Smooth muscle cell (in vitro differentiated cells): ENCODE results near the gene GALR3. TPM values are rescaled to one million over a fixed set of nuclear protein-coding genes. Genes with fewer than 3 reads are reported as not detected.
"Not testable (repeated sequence)": the region's sequence is repeated elsewhere in the genome, so short reads cannot be mapped to it uniquely, and the experiment has no call there.

Experiments used
- DNase-seq: peaks from one replicate; lab custom pipeline; 2025; ENCODE audit not compliant: unreplicated experiment; lab: John Stamatoyannopoulos, UW
- H2AFZ ChIP-seq: fragments of 200-600 bp; sonication (generic); 2 replicates; pipeline ENCODE4 v1.6.0; 2016; ENCODE audit warnings: antibody characterized with exemption, low read depth, mild to moderate bottlenecking
- H3F3A ChIP-seq: fragments of 200-600 bp; sonication (generic); 2 replicates; pipeline ENCODE4 v1.6.0; 2017; ENCODE audit warnings: antibody characterized with exemption, low read depth
- H3K27ac ChIP-seq: fragments of 200-600 bp; sonication (generic); 2 replicates; pipeline ENCODE4 v1.5.1; 2016; ENCODE audit warnings: low read depth, mild to moderate bottlenecking
- H3K27me3 ChIP-seq: fragments of 200-600 bp; sonication (generic); 2 replicates; pipeline ENCODE4 v1.6.1; 2016; ENCODE audit warnings: low read depth, mild to moderate bottlenecking
- H3K36me3 ChIP-seq: fragments of 200-600 bp; sonication (generic); 2 replicates; pipeline ENCODE4 v1.5.1; 2016; ENCODE audit warnings: low read depth
- H3K4me1 ChIP-seq: fragments of 200-600 bp; sonication (generic); 2 replicates; pipeline ENCODE4 v1.5.1; 2016; ENCODE audit warnings: low read depth
- H3K4me2 ChIP-seq: fragments of 200-600 bp; sonication (generic); 2 replicates; pipeline ENCODE4 v1.6.0; 2016; ENCODE audit warnings: mild to moderate bottlenecking
- H3K4me3 ChIP-seq: fragments of 200-600 bp; sonication (generic); 2 replicates; pipeline ENCODE4 v1.5.1; 2016; ENCODE audit warnings: mild to moderate bottlenecking
- H3K79me2 ChIP-seq: fragments of 200-600 bp; sonication (generic); 2 replicates; pipeline ENCODE4 v1.6.0; 2016; ENCODE audit warnings: low read depth, mild to moderate bottlenecking
- H3K9ac ChIP-seq: fragments of 200-600 bp; sonication (generic); 2 replicates; pipeline ENCODE4 v1.6.0; 2016; ENCODE audit warnings: low read depth
- H3K9me3 ChIP-seq: fragments of 200-600 bp; sonication (generic); replicated peaks from 2 replicates; pipeline ENCODE4 v1.5.1; 2016; ENCODE audit warnings: low read depth
- H4K20me1 ChIP-seq: fragments of 200-600 bp; sonication (generic); 2 replicates; pipeline ENCODE4 v1.6.0; 2016; ENCODE audit warnings: low read depth
- CTCF ChIP-seq: fragments of 200-600 bp; sonication (generic); IDR thresholded peaks from 2 replicates; pipeline ENCODE4 v1.5.1; 2017; ENCODE audit warnings: borderline replicate concordance, mild to moderate bottlenecking, antibody characterized with exemption; ENCODE audit not compliant: insufficient read depth, poor library complexity, severe bottlenecking
- WGBS: methylation state at CpG from one replicate; pipeline ENCODE4 v1.1.7; 2016; ENCODE audit warnings: low lambda C conversion rate; 5-methylcytosine and 5-hydroxymethylcytosine counted together
- polyA plus RNA-seq: library from polyadenylated mRNA; unstranded; fragments of >200 nt; fragmentation: Nextera tagmentation; extraction: Ambion mirVana; gene quantifications from 2 replicates; pipeline ENCODE4 v1.2.1, GENCODE V29; 2016
- total RNA-seq: library from RNA; depleted of rRNA; stranded (reverse); fragments of >200 nt; gene quantifications from 2 replicates; pipeline ENCODE4 v1.2.3, GENCODE V29; 2014

GALR3 gene
- total and polyA plus RNA-seq, 2 experiments from 2014 or later = not detected

GRCh38 chr22:37797874-37798500 lies 25.2 kb upstream of the GALR3 start:
- Histone ChIP-seq H3K4me1 (peaks cover 2% of the 10 kb centered on the region), H3K27me3 (no peaks in the 10 kb centered on the region), H3K4me3 (no peak overlapping the region), H3K79me2 (no peaks in the 10 kb centered on the region), H2AFZ (no peak overlapping the region), H3K27ac (no peak overlapping the region), H3F3A (no peaks in the 10 kb centered on the region), H3K9me3 (no peaks in the 10 kb centered on the region), H4K20me1 (no peaks in the 10 kb centered on the region), H3K9ac (no peak overlapping the region), H3K4me2 (no peak overlapping the region), H3K36me3 (no peaks in the 10 kb centered on the region)
- no peak for DNase-seq
- WGBS = 74% methylated on average over 13 of the region's 14 CpGs
- TF ChIP-seq CTCF = no peak

- H3K9me3 ChIP-seq, DNase-seq, H2AFZ ChIP-seq, H3K36me3 ChIP-seq, H3F3A ChIP-seq, H3K4me2 ChIP-seq, H3K27ac ChIP-seq, H3K27me3 ChIP-seq, H4K20me1 ChIP-seq, H3K79me2 ChIP-seq, H3K4me3 ChIP-seq, H3K9ac ChIP-seq: not testable (repeated sequence)
- WGBS = 83% methylated on average over 7 of the region's 9 CpGs
- H3K4me1 ChIP-seq = peaks cover 18% of the 10 kb centered on the region
Observed at GRCh38 chr22:37799979-37800378, 23.2 kb upstream of the GALR3 start.

GRCh38 chr22:37801946-37802309 lies 21.3 kb upstream of the GALR3 start:
- H3K36me3 ChIP-seq = no peaks in the 10 kb centered on the region
- H3K9ac ChIP-seq = no peak overlapping the region
- TF ChIP-seq CTCF = no peak
- DNase-seq = no peak
- H3K4me3 ChIP-seq = peak overlapping the region; percentile 83
- H3K27ac ChIP-seq = no peak overlapping the region
- peak overlapping the region; percentile 100 for H3K4me2 ChIP-seq
- peaks cover 13% of the 10 kb centered on the region for H3K79me2 ChIP-seq
- H3K27me3 ChIP-seq = no peaks in the 10 kb centered on the region
- peaks cover 9% of the 10 kb centered on the region for H3F3A ChIP-seq
- peaks cover 28% of the 10 kb centered on the region for H3K4me1 ChIP-seq
- 5% methylated on average over 12 of the region's 13 CpGs for WGBS
- H3K9me3 ChIP-seq = no peaks in the 10 kb centered on the region
- H2AFZ ChIP-seq = peak overlapping the region; percentile 85
- H4K20me1 ChIP-seq = peaks cover 17% of the 10 kb centered on the region

GRCh38 chr22:37802310-37803194 lies 20.6 kb upstream of the GALR3 start:
- Histone ChIP-seq H4K20me1 (peaks cover 24% of the 10 kb centered on the region), H3K4me2 (peak overlapping the region; percentile 100), H3K27ac (no peak overlapping the region), H3K4me1 (peaks cover 28% of the 10 kb centered on the region), H3K9me3 (no peaks in the 10 kb centered on the region), H3K79me2 (peaks cover 13% of the 10 kb centered on the region), H3F3A (peaks cover 9% of the 10 kb centered on the region), H3K4me3 (peak overlapping the region; percentile 83), H3K36me3 (no peaks in the 10 kb centered on the region), H2AFZ (peak overlapping the region; percentile 85), H3K9ac (no peak overlapping the region), H3K27me3 (no peaks in the 10 kb centered on the region)
- no peak for DNase-seq
- no peak for TF ChIP-seq CTCF
- 1% methylated on average over 61 of the region's 63 CpGs for WGBS
